Uterus (tissue), 2 donors: ENCODE results near the gene FABP7.

Source experiments
- CTCF ChIP-seq, 4 experiments: fragments of 200-600 bp in 2 of 4; fragments of 450-650 bp in 2 of 4; sonication (generic) in 2 of 4; IDR thresholded peaks; one replicate each; pipeline ENCODE4 v1.5.1; 2016 to 2019; ENCODE audit warnings: antibody characterized with exemption in 4 of 4, mild to moderate bottlenecking in 2 of 4, moderate library complexity in 1 of 4
- POLR2A ChIP-seq, 2 donors: fragments of 450-650 bp; IDR thresholded peaks; one replicate each; pipeline ENCODE4 v1.6.1; 2016; ENCODE audit warnings: antibody characterized with exemption in 2 of 2, mild to moderate bottlenecking in 1 of 2, moderate library complexity in 1 of 2

- TF ChIP-seq CTCF (IDR thresholded peaks at IDR 0.05) (no peak), POLR2A (IDR thresholded peaks at IDR 0.05) (no peak)
These were observed 25.5 kb downstream of the FABP7 start for GRCh38 chr6:122804962-122805485.
